SK-N-SH (cell line): Measurements from ENCODE around the gene PSME4. TPM values are rescaled to one million over a fixed set of nuclear protein-coding genes. Genes with fewer than 3 reads are reported as not detected.

Experiments used
- CTCF ChIA-PET: fragments of 300-600, 350-600 bp; formaldehyde crosslinking; extraction: SDS; loops from one replicate; lab custom pipeline; 2021; lab: Yijun Ruan, JAX
- POLR2A ChIA-PET: fragments of 350-600 bp; sonication (Branson Sonifier 250); formaldehyde crosslinking; extraction: SDS; loops from one replicate; lab custom pipeline; 2020; ENCODE audit warnings: antibody characterized with exemption, inconsistent platforms; lab: Yijun Ruan, JAX
- DNase-seq: peaks from one replicate; pipeline ENCODE4 v3.0.0; 2012
- H2AFZ ChIP-seq: fragments of 200-600 bp; sonication (generic); 2 replicates; pipeline ENCODE4 v1.8.1; 2016; ENCODE audit warnings: antibody characterized with exemption, mild to moderate bottlenecking, low read depth
- H3F3A ChIP-seq: fragments of 200-600 bp; sonication (generic); replicated peaks from 2 replicates; pipeline ENCODE3; 2016; ENCODE audit warnings: antibody characterized with exemption, mild to moderate bottlenecking; ENCODE audit not compliant: insufficient read depth
- H3K27ac ChIP-seq, 2 experiments: fragments of 200-500 bp in 1 of 2; fragments of 200-600 bp in 1 of 2; sonication (Bioruptor generic) in 1 of 2; sonication (generic), shearing (Covaris generic) in 1 of 2; 2 replicates each; pipeline versions ENCODE4 v1.5.1 to v1.6.1; 2014 to 2016; ENCODE audit warnings: low read depth in 2 of 2, inconsistent platforms in 1 of 2, low read length in 1 of 2, mild to moderate bottlenecking in 1 of 2, mixed read lengths in 1 of 2
- H3K27me3 ChIP-seq: fragments of 200-600 bp; sonication (generic), shearing (Covaris generic); 2 replicates; pipeline ENCODE4 v1.6.1; 2016; ENCODE audit warnings: mixed run types; ENCODE audit not compliant: insufficient read depth
- H3K36me3 ChIP-seq, 2 experiments: fragments of 200-500 bp in 1 of 2; fragments of 200-600 bp in 1 of 2; sonication (Bioruptor generic) in 1 of 2; sonication (generic) in 1 of 2; replicated peaks in 1 of 2; 2 replicates each; pipeline versions ENCODE3 to v1.5.1; 2014 to 2016; ENCODE audit warnings: low read length in 1 of 2, mild to moderate bottlenecking in 1 of 2; ENCODE audit not compliant: insufficient read depth in 2 of 2, control insufficient read depth in 1 of 2
- H3K4me1 ChIP-seq, 2 experiments: fragments of 200-500 bp in 1 of 2; fragments of 200-600 bp in 1 of 2; sonication (Bioruptor generic) in 1 of 2; sonication (generic), shearing (Covaris generic) in 1 of 2; 2 replicates each; pipeline versions ENCODE4 v1.5.1 to v1.6.1; 2014 to 2016; ENCODE audit warnings: low read depth in 1 of 2, low read length in 1 of 2, mixed run types in 1 of 2; ENCODE audit not compliant: insufficient read depth in 2 of 2, control insufficient read depth in 1 of 2
- H3K4me2 ChIP-seq: fragments of 200-600 bp; sonication (generic), shearing (Covaris generic); 2 replicates; pipeline ENCODE4 v1.6.1; 2017; ENCODE audit warnings: mixed run types
- H3K4me3 ChIP-seq, 2 experiments: fragments of 200-500 bp in 1 of 2; fragments of 200-600 bp in 1 of 2; sonication (Bioruptor generic) in 1 of 2; sonication (generic), shearing (Covaris generic) in 1 of 2; 2 replicates each; pipeline versions ENCODE4 v1.5.1 to v1.8.1; 2014 to 2016; ENCODE audit warnings: low read depth in 2 of 2, inconsistent platforms in 1 of 2, low read length in 1 of 2, mild to moderate bottlenecking in 1 of 2, mixed read lengths in 1 of 2, moderate library complexity in 1 of 2
- H3K79me2 ChIP-seq: fragments of 200-600 bp; sonication (generic); 2 replicates; pipeline ENCODE4 v1.8.1; 2017; ENCODE audit warnings: mild to moderate bottlenecking; ENCODE audit not compliant: insufficient read depth
- H3K9ac ChIP-seq: fragments of 200-600 bp; sonication (generic); 2 replicates; pipeline ENCODE4 v1.6.1; 2017; ENCODE audit warnings: mixed run types
- H3K9me2 ChIP-seq: fragments of 200-600 bp; sonication (generic); 2 replicates; pipeline ENCODE4 v1.6.1; 2017; ENCODE audit warnings: mixed run types
- H3K9me3 ChIP-seq: fragments of 200-600 bp; sonication (generic); 2 replicates; pipeline ENCODE4 v1.6.1; 2017; ENCODE audit warnings: mixed run types, mild to moderate bottlenecking, moderate library complexity
- H4K20me1 ChIP-seq: fragments of 200-600 bp; sonication (generic); 2 replicates; pipeline ENCODE4 v1.6.1; 2017; ENCODE audit warnings: mild to moderate bottlenecking, mixed run types; ENCODE audit not compliant: insufficient read depth
- EP300 ChIP-seq, 2 experiments: IDR thresholded peaks; 2 replicates each; pipeline versions ENCODE4 v1.4.0 to v1.6.1; 2012; ENCODE audit warnings: borderline replicate concordance in 1 of 2, low read depth in 1 of 2, low read length in 1 of 2
- EZH2phosphoT487 ChIP-seq: fragments of 200-600 bp; sonication (generic); IDR thresholded peaks from 2 replicates; pipeline ENCODE4 v1.6.1; 2017; ENCODE audit warnings: low read depth, mixed run types, mild to moderate bottlenecking, antibody characterized with exemption, moderate library complexity, borderline replicate concordance
- JUND ChIP-seq: IDR thresholded peaks from 2 replicates; pipeline ENCODE4 v1.4.0; 2012
- MAX ChIP-seq: IDR thresholded peaks from 2 replicates; pipeline ENCODE4 v1.4.0; 2012; ENCODE audit warnings: low read depth
- NFIC ChIP-seq: IDR thresholded peaks from 2 replicates; pipeline ENCODE4 v1.4.0; 2012; ENCODE audit warnings: borderline replicate concordance
- RAD21 ChIP-seq: IDR thresholded peaks from 2 replicates; pipeline ENCODE4 v1.6.1; 2012; ENCODE audit warnings: mild to moderate bottlenecking, low read length
- RXRA ChIP-seq: IDR thresholded peaks from 2 replicates; pipeline ENCODE4 v1.4.0; 2012; ENCODE audit warnings: low read depth, mild to moderate bottlenecking, borderline replicate concordance
- TEAD4 ChIP-seq: IDR thresholded peaks from 2 replicates; pipeline ENCODE4 v1.4.0; 2012; ENCODE audit warnings: mild to moderate bottlenecking, borderline replicate concordance; ENCODE audit not compliant: insufficient read depth
- YY1 ChIP-seq: IDR thresholded peaks from 2 replicates; pipeline ENCODE4 v1.4.0; 2012; ENCODE audit warnings: low read depth, mild to moderate bottlenecking
- WGBS: methylation state at CpG from one replicate; pipeline ENCODE4 v1.1.6; 2017; ENCODE audit warnings: low lambda C conversion rate; 5-methylcytosine and 5-hydroxymethylcytosine counted together
- polyA plus RNA-seq, 3 experiments: library from polyadenylated mRNA; depleted of rRNA; stranded (reverse); fragments of >200 nt; gene quantifications; 2 replicates each; pipeline ENCODE4 v1.2.3, GENCODE V29; 2012
- TF ChIP-seq, protein P1 (sequence below): IDR thresholded peaks from 2 replicates; pipeline ENCODE4 v1.4.0; 2012; ENCODE audit warnings: low read depth, borderline replicate concordance
- TF ChIP-seq, protein P2 (sequence below): fragments of 200-600 bp; sonication (generic); IDR thresholded peaks from 2 replicates; pipeline ENCODE4 v1.6.1; 2017; ENCODE audit warnings: antibody characterized with exemption, mild to moderate bottlenecking, moderate library complexity

PSME4 gene
- polyA plus RNA-seq, 1 of the 3 experiments (the other 2 are of a cell fraction), result 12.8 TPM

DNA sequence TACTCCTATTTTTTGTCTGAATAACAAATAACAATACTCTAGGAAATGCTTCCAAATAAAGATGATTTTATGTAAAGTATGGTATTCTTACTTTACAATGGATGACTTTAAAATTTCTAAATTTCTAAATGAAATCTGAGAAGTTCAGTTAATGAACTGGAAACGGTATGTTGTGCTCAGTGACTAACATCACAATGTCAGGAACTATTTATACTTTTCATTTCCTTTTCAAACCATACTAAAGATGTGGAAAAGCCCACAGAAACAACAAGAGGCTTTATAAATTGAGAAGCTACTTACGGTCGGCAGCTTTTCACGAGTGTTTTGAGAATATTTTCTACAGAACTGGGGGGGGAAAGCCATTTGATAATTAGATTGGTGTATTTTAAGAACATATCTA lies 31.1 kb downstream of the PSME4 start:
- ChIA-PET POLR2A (no interaction called here), CTCF (no interaction called here)
- Histone ChIP-seq H3K4me2 (no peak overlapping the region), H3K27ac (no peak overlapping the region), H3F3A (peaks cover 10% of the 10 kb centered on the region), H3K27me3 (no peaks in the 10 kb centered on the region), H3K4me1 (peaks cover 0 to 2% of the 10 kb centered on the region in 2 experiments; a peak in 3 of 4 replicates), H3K9me3 (no peaks in the 10 kb centered on the region), H3K36me3 (peaks cover 61 to 76% of the 10 kb centered on the region in 2 experiments), H3K9ac (no peak overlapping the region), H3K79me2 (peaks cover 41% of the 10 kb centered on the region), H2AFZ (0 out of 2 replicates have a peak overlapping the region, but pooled peaks have one; percentile 7), H3K9me2 (no peaks in the 10 kb centered on the region), H4K20me1 (no peaks in the 10 kb centered on the region), H3K4me3 (no peak overlapping the region)
- no peak for DNase-seq
- TF ChIP-seq EP300 (IDR thresholded peaks at IDR 0.05; ENCODE audit: borderline replicate concordance in 1 of 2, low read depth in 1 of 2, low read length in 1 of 2), result no peak
- TF ChIP-seq RAD21, result no peak
- TF ChIP-seq EZH2phosphoT487, result no peak
- TF ChIP-seq JUND, result no peak
- no peak for TF ChIP-seq NFIC
- no peak for TF ChIP-seq YY1
- TF ChIP-seq, protein P1, sequence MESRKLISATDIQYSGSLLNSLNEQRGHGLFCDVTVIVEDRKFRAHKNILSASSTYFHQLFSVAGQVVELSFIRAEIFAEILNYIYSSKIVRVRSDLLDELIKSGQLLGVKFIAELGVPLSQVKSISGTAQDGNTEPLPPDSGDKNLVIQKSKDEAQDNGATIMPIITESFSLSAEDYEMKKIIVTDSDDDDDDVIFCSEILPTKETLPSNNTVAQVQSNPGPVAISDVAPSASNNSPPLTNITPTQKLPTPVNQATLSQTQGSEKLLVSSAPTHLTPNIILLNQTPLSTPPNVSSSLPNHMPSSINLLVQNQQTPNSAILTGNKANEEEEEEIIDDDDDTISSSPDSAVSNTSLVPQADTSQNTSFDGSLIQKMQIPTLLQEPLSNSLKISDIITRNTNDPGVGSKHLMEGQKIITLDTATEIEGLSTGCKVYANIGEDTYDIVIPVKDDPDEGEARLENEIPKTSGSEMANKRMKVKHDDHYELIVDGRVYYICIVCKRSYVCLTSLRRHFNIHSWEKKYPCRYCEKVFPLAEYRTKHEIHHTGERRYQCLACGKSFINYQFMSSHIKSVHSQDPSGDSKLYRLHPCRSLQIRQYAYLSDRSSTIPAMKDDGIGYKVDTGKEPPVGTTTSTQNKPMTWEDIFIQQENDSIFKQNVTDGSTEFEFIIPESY, result no peak
- 85% methylated on average over 4 of the region's 4 CpGs for whole genome bisulfite sequencing

DNA sequence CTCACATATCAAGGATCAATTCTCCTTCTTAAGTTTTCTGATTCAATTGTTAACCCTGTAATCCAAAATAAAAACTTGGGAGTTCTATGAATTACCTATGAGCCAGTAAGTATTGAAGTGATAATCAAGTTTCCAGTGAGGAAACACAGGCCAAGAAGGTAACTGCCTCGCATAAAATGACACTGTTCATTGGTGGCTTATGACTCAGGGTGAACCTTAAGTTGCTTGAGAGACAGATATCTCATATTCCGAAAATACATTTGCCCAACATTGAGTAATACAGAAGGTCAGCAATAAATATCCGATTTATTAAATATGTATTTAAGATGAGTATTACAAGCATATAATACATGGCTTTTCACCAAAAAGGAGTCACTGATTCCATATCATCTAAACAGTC lies 31.9 kb downstream of the PSME4 start:
- POLR2A ChIA-PET, result no interaction called here
- no peaks in the 10 kb centered on the region; a peak in 2 of 4 replicates for H3K4me1 ChIP-seq
- H3K27me3 ChIP-seq, result no peaks in the 10 kb centered on the region
- H3K4me3 ChIP-seq, result no peak overlapping the region
- TF ChIP-seq TEAD4, result no peak
- TF ChIP-seq RXRA, result no peak
- no peak for TF ChIP-seq MAX
- TF ChIP-seq, protein P2, sequence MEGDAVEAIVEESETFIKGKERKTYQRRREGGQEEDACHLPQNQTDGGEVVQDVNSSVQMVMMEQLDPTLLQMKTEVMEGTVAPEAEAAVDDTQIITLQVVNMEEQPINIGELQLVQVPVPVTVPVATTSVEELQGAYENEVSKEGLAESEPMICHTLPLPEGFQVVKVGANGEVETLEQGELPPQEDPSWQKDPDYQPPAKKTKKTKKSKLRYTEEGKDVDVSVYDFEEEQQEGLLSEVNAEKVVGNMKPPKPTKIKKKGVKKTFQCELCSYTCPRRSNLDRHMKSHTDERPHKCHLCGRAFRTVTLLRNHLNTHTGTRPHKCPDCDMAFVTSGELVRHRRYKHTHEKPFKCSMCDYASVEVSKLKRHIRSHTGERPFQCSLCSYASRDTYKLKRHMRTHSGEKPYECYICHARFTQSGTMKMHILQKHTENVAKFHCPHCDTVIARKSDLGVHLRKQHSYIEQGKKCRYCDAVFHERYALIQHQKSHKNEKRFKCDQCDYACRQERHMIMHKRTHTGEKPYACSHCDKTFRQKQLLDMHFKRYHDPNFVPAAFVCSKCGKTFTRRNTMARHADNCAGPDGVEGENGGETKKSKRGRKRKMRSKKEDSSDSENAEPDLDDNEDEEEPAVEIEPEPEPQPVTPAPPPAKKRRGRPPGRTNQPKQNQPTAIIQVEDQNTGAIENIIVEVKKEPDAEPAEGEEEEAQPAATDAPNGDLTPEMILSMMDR, result no peak
- TF ChIP-seq, all 33 proteins: peak for 0
- no peaks in the 10 kb centered on the region for H4K20me1 ChIP-seq
- no peak overlapping the region for H3K4me2 ChIP-seq
- peaks cover 41% of the 10 kb centered on the region for H3K79me2 ChIP-seq
- 93% methylated on average over 3 of the region's 3 CpGs for WGBS
- no peaks in the 10 kb centered on the region for H3K9me3 ChIP-seq
- no peak overlapping the region for H2AFZ ChIP-seq
- no peak overlapping the region for H3K9ac ChIP-seq
- H3K27ac ChIP-seq, result no peak overlapping the region
- H3K9me2 ChIP-seq, result no peaks in the 10 kb centered on the region
- CTCF ChIA-PET, result no interaction called here
- no peak for DNase-seq
- peaks cover 66 to 80% of the 10 kb centered on the region in 2 experiments for H3K36me3 ChIP-seq
- peaks cover 10% of the 10 kb centered on the region for H3F3A ChIP-seq
